ENCODE measurements around the gene NFIX.

GRCh38 chr19:13076320-13076719 lies 81.0 kb downstream of the NFIX start:
- no peak for TF ChIP-seq POLR2A (IDR thresholded peaks at IDR 0.05)
- TF ChIP-seq, protein P1, sequence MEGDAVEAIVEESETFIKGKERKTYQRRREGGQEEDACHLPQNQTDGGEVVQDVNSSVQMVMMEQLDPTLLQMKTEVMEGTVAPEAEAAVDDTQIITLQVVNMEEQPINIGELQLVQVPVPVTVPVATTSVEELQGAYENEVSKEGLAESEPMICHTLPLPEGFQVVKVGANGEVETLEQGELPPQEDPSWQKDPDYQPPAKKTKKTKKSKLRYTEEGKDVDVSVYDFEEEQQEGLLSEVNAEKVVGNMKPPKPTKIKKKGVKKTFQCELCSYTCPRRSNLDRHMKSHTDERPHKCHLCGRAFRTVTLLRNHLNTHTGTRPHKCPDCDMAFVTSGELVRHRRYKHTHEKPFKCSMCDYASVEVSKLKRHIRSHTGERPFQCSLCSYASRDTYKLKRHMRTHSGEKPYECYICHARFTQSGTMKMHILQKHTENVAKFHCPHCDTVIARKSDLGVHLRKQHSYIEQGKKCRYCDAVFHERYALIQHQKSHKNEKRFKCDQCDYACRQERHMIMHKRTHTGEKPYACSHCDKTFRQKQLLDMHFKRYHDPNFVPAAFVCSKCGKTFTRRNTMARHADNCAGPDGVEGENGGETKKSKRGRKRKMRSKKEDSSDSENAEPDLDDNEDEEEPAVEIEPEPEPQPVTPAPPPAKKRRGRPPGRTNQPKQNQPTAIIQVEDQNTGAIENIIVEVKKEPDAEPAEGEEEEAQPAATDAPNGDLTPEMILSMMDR (IDR thresholded peaks at IDR 0.05) = no peak
